ENCODE data around the gene TPRA1.

TPRA1 gene

DNA sequence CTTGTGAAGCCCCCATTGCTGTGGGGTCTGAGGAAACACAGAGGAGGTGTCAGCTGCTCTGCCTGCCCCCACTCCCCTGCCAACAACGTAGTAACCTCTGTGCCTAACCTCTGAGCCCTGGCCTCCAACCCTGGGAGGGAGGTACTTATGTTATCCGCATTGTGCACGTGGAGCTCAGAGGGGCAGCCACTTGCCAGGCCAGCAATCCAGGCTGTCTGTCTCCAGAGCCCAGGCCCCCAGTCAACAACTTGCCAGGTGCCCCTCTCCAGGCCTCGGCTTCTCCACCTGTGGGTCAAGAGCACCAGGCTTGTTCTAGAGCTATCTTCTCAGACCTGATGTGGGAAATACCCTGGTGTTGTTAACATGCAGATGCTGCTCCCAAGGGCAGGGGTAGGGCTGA lies 2.7 kb downstream of the TPRA1 start:
- DNase-seq = no peak
- Histone ChIP-seq H3K27me3 (no peaks in the 10 kb centered on the region), H3K27ac (no peak overlapping the region), H3K9me3 (no peaks in the 10 kb centered on the region), H3K4me1 (peaks cover 0 to 58% (median 34%) of the 10 kb centered on the region in 4 donors), H3K36me3 (peaks cover 0 to 7% (median 0%) of the 10 kb centered on the region in 3 donors), H3K4me3 (no peak overlapping the region)
- TF ChIP-seq, protein P1, sequence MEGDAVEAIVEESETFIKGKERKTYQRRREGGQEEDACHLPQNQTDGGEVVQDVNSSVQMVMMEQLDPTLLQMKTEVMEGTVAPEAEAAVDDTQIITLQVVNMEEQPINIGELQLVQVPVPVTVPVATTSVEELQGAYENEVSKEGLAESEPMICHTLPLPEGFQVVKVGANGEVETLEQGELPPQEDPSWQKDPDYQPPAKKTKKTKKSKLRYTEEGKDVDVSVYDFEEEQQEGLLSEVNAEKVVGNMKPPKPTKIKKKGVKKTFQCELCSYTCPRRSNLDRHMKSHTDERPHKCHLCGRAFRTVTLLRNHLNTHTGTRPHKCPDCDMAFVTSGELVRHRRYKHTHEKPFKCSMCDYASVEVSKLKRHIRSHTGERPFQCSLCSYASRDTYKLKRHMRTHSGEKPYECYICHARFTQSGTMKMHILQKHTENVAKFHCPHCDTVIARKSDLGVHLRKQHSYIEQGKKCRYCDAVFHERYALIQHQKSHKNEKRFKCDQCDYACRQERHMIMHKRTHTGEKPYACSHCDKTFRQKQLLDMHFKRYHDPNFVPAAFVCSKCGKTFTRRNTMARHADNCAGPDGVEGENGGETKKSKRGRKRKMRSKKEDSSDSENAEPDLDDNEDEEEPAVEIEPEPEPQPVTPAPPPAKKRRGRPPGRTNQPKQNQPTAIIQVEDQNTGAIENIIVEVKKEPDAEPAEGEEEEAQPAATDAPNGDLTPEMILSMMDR (IDR thresholded peaks at IDR 0.05) = no peak
- intact Hi-C loops (cut with DNase I; ENCODE audit: low total_unique reads) = no loop called here

GRCh38 chr3:127585813-127586413 lies 4.6 kb downstream of the TPRA1 start:
- no peak for DNase-seq
- Histone ChIP-seq H3K36me3 (peaks cover 0 to 12% (median 0%) of the 10 kb centered on the region in 3 donors), H3K27ac (no peak overlapping the region), H3K4me3 (no peak overlapping the region), H3K9me3 (no peaks in the 10 kb centered on the region), H3K27me3 (no peaks in the 10 kb centered on the region), H3K4me1 (peaks cover 0 to 50% (median 26%) of the 10 kb centered on the region in 4 donors)
- intact Hi-C loops (cut with DNase I; ENCODE audit: low total_unique reads) = no loop called here
- TF ChIP-seq, protein P1 (IDR thresholded peaks at IDR 0.05) = no peak

GRCh38 chr3:127585163-127585812 lies 5.2 kb downstream of the TPRA1 start:
- intact Hi-C loops (cut with DNase I; ENCODE audit: low total_unique reads) = no loop called here
- TF ChIP-seq, protein P1 (IDR thresholded peaks at IDR 0.05) = no peak
- H3K27me3 ChIP-seq = no peaks in the 10 kb centered on the region
- no peak overlapping the region for H3K4me3 ChIP-seq
- H3K4me1 ChIP-seq = peaks cover 0 to 50% (median 26%) of the 10 kb centered on the region in 4 donors
- no peak for DNase-seq
- no peak overlapping the region for H3K27ac ChIP-seq
- H3K9me3 ChIP-seq = no peaks in the 10 kb centered on the region
- H3K36me3 ChIP-seq = peaks cover 0 to 13% (median 0%) of the 10 kb centered on the region in 3 donors

DNA sequence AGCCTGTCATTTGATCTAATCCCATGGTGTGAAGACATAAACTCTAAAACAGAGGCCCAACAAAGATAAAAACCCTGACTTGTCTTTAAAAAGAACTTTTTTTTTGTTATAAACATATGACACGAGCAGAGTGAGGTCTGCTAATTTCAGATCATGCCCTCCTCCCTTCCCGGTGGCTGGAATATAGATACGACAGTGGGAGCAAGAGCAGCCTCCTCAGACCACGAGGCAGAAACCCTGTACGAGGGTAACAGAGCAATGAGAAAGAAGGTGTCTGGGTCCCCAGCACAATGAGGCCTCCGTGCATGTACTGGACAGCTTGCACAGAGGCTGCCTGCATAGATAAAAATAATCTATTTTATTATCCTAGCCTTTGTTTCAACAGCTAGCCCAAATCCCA lies 5.8 kb downstream of the TPRA1 start:
- Histone ChIP-seq H3K9me3 (no peaks in the 10 kb centered on the region), H3K27ac (no peak overlapping the region), H3K27me3 (no peaks in the 10 kb centered on the region), H3K4me1 (peaks cover 0 to 50% (median 26%) of the 10 kb centered on the region in 4 donors), H3K4me3 (no peak overlapping the region), H3K36me3 (peaks cover 0 to 19% (median 0%) of the 10 kb centered on the region in 3 donors)
- intact Hi-C loops (cut with DNase I; ENCODE audit: low total_unique reads) = no loop called here
- TF ChIP-seq, protein P1 (IDR thresholded peaks at IDR 0.05) = no peak
- no peak for DNase-seq

- intact Hi-C loops (cut with DNase I; ENCODE audit: low total_unique reads) = no loop called here
These were observed 10.0 kb downstream of the TPRA1 start for GRCh38 chr3:127580327-127581060.

More at GRCh38 chr3:127580327-127581060, 10.0 kb downstream of the TPRA1 start:
- H3K4me1 ChIP-seq = peaks cover 0 to 12% (median 4%) of the 10 kb centered on the region in 4 donors
- H3K27ac ChIP-seq = no peak overlapping the region
- H3K4me3 ChIP-seq = no peak overlapping the region
- H3K9me3 ChIP-seq = no peaks in the 10 kb centered on the region
- peaks cover 0 to 61% (median 17%) of the 10 kb centered on the region in 3 donors for H3K36me3 ChIP-seq
- TF ChIP-seq, protein P1 (IDR thresholded peaks at IDR 0.05) = no peak
- no peaks in the 10 kb centered on the region for H3K27me3 ChIP-seq
- DNase-seq = no peak

Data from tibial artery (tissue), 4 donors.